Tibial nerve (tissue), 4 donors: Measurements from ENCODE around the gene TRIP13. TPM values are rescaled to one million over a fixed set of nuclear protein-coding genes. Genes with fewer than 3 reads are reported as not detected.

Experiments
- DNase-seq, 2 donors: peaks; one replicate each; pipeline ENCODE4 v3.0.0-alpha.2; 2019; ENCODE audit warnings: low spot score in 2 of 2
- H3K27ac ChIP-seq, 4 donors: fragments of 200-600 bp; sonication (generic) in 3 of 4; one replicate each; pipeline ENCODE4 v1.5.1; 2017 to 2019; ENCODE audit warnings: mild to moderate bottlenecking in 1 of 4
- H3K27me3 ChIP-seq, 2 donors: fragments of 200-600 bp; sonication (generic) in 1 of 2; one replicate each; pipeline versions ENCODE4 v1.5.1 to v1.6.0; 2017 to 2019
- H3K36me3 ChIP-seq, 3 donors: fragments of 200-600 bp; sonication (generic); one replicate each; pipeline ENCODE4 v1.5.1; 2018 to 2019
- H3K4me1 ChIP-seq, 4 donors: fragments of 200-600 bp; sonication (generic) in 3 of 4; one replicate each; pipeline ENCODE4 v1.5.1; 2017 to 2019
- H3K4me3 ChIP-seq, 4 donors: fragments of 200-600 bp; sonication (generic) in 3 of 4; one replicate each; pipeline ENCODE4 v1.5.1; 2017 to 2019; ENCODE audit warnings: mild to moderate bottlenecking in 1 of 4, moderate library complexity in 1 of 4
- H3K9me3 ChIP-seq, 4 donors: fragments of 200-600 bp; sonication (generic) in 3 of 4; one replicate each; pipeline ENCODE4 v1.5.1; 2017 to 2019
- EP300 ChIP-seq, 2 donors: sonication (generic); formaldehyde crosslinking; IDR thresholded peaks; one replicate each; pipeline ENCODE4 v1.6.1; 2017; ENCODE audit warnings: antibody characterized with exemption in 2 of 2, mild to moderate bottlenecking in 1 of 2
- POLR2A ChIP-seq, 2 donors: fragments of 450-650 bp; IDR thresholded peaks; one replicate each; pipeline ENCODE4 v1.6.1; 2017; ENCODE audit warnings: antibody characterized with exemption in 2 of 2, mild to moderate bottlenecking in 2 of 2, moderate library complexity in 2 of 2
- WGBS, 2 donors: methylation state at CpG; one replicate each; pipeline ENCODE4 v1.1.5; 2018; 5-methylcytosine and 5-hydroxymethylcytosine counted together
- total RNA-seq, 4 donors: library from RNA; depleted of rRNA; stranded (reverse); fragments of >200 nt; gene quantifications; one replicate each; pipeline ENCODE4 v1.1.0, GENCODE V29; 2016
- TF ChIP-seq, protein P1 (sequence below), 5 experiments: fragments of 200-600 bp in 3 of 5; fragments of 450-650 bp in 2 of 5; sonication (generic) in 3 of 5; IDR thresholded peaks; one replicate each; pipeline ENCODE4 v1.5.1; 2016 to 2019; ENCODE audit warnings: antibody characterized with exemption in 5 of 5, mild to moderate bottlenecking in 3 of 5, moderate library complexity in 2 of 5

Gene TRIP13
- total RNA-seq, 4 donors from 2014 or later = 0.30 to 1.3 (median 0.52) TPM

DNA sequence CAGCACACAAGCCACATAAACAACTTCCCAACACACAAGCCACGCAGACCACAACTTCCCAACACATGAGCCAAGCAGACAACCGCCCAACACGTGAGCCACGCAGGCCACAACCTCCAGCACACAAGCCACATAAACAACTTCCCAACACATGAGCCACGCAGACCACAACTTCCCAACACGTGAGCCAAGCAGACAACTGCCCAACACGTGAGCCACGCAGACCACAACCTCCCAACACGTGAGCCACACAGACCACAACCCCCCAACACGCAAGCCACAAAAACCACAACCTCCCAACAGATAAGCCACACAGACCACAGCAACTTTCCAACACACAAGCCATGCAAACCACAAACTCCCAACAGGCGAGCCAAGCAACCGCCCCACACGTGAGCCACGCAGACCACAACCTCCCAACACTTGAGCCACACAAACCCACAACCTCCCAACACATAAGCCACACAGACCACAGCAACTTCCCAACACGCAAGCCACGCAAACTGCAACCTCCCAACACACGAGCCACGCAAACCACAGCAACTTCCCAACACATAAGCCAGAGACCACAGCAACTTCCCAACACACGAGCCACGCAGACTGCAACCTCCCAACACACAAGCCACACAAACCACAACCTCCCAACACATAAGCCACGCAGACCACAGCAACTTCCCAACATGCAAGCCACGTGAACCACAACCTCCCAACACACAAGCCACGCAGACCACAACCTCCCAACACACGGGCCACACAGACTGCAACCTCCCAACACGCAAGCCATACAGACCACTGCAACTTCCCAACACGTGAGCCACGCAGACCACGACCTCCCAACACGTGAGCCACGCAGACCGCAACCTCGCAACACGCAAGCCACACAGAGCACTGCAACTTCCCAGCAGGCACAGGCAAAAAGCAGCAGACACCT lies 10.2 kb upstream of the TRIP13 start:
- no peak overlapping the region for H3K27ac ChIP-seq
- no peaks in the 10 kb centered on the region for H3K4me1 ChIP-seq
- no peak for DNase-seq
- WGBS, 2 donors = 89 to 91% methylated on average over 33 of the region's 33 CpGs
- H3K4me3 ChIP-seq = no peak overlapping the region
- peaks cover 0 to 80% (median 25%) of the 10 kb centered on the region in 3 donors for H3K36me3 ChIP-seq
- no peaks in the 10 kb centered on the region for H3K9me3 ChIP-seq
- TF ChIP-seq, protein P1, sequence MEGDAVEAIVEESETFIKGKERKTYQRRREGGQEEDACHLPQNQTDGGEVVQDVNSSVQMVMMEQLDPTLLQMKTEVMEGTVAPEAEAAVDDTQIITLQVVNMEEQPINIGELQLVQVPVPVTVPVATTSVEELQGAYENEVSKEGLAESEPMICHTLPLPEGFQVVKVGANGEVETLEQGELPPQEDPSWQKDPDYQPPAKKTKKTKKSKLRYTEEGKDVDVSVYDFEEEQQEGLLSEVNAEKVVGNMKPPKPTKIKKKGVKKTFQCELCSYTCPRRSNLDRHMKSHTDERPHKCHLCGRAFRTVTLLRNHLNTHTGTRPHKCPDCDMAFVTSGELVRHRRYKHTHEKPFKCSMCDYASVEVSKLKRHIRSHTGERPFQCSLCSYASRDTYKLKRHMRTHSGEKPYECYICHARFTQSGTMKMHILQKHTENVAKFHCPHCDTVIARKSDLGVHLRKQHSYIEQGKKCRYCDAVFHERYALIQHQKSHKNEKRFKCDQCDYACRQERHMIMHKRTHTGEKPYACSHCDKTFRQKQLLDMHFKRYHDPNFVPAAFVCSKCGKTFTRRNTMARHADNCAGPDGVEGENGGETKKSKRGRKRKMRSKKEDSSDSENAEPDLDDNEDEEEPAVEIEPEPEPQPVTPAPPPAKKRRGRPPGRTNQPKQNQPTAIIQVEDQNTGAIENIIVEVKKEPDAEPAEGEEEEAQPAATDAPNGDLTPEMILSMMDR (IDR thresholded peaks at IDR 0.05) = no peak
- no peak for TF ChIP-seq POLR2A (IDR thresholded peaks at IDR 0.05)
- no peak for TF ChIP-seq EP300 (IDR thresholded peaks at IDR 0.05)
- H3K27me3 ChIP-seq = no peaks in the 10 kb centered on the region

DNA sequence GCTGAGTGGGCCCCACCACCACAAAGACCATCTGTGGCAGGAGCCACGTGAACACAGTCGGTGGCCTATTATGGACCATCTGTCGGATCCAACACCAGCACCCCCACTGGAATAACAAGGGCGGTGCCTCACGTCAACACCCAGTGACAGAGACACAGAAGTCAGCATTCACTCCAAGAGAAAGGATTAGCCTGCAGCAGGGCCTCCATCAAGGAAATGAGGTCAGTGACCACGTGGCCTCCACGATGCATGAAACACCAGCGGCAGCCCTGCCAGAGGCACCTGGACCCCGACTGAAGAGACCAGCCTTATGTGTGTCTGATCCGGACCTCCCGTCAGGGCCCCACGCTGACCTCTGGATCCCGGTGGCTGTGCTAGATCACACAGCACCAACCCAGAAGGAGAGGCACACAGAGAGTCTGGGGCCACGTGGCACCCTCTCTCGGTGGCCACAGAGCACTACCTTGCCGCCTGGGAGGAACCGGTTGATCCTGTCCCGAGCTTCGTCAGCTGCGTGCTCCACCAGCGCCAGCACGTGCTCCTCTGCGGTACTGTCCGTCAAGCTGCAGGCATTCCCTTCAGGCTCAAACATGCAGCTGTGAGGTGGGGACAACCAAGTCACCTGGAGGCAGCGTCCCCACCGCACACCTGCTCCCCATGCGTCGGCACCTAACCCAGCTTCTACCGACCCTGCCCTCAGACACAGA lies 9.1 kb upstream of the TRIP13 start:
- TF ChIP-seq, protein P1 (IDR thresholded peaks at IDR 0.05) = no peak
- no peak for TF ChIP-seq EP300 (IDR thresholded peaks at IDR 0.05)
- TF ChIP-seq POLR2A (IDR thresholded peaks at IDR 0.05) = no peak
- Histone ChIP-seq H3K27ac (no peak overlapping the region), H3K27me3 (no peaks in the 10 kb centered on the region), H3K4me3 (no peak overlapping the region), H3K36me3 (peaks cover 0 to 83% (median 26%) of the 10 kb centered on the region in 3 donors), H3K4me1 (no peaks in the 10 kb centered on the region), H3K9me3 (no peaks in the 10 kb centered on the region)
- 92 to 95% methylated on average over 23 to 29 of the region's 29 CpGs for WGBS, 2 donors
- no peak for DNase-seq

DNA sequence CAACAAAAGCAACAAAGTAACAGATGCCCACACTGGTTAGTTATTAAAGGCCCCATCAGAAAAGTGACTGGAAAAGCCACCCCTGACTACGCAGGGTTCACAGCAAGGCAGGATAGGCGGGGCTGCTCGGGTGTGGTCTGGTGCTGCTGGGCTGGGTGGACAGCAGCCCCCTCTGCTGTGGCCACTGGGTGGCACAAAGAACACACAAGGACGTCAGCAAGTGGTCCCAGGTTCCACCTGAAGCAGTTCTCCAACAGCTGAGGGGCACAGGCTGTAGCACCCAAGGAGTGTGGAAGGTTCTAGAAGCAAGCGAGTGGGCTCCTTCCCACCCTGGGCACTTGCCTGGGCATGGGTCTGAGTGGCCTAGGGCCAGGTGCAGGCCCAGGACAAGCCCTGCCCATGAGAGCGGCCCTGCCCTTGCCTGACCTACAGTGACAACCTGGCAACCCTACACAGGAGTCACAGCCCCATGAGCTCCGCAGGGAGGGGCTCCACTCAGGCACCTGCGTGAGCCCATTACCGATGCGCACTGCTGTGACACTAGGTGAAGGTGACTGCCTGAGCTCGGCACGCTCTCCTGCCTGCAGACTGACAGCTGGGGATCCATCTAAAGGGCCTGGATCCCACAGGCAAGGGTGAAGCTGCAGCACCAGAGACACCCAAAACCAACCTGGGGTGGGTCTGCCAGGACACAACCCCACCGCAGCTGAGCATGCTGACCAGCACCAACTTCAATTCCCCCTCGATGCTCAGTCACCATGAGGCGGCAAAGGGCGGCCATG lies 8.1 kb upstream of the TRIP13 start:
- WGBS, 2 donors = 86 to 89% methylated on average over 12 to 16 of the region's 16 CpGs
- TF ChIP-seq, protein P1 (IDR thresholded peaks at IDR 0.05) = no peak
- TF ChIP-seq POLR2A (IDR thresholded peaks at IDR 0.05) (no peak), EP300 (IDR thresholded peaks at IDR 0.05) (no peak)
- H3K36me3 ChIP-seq = peaks cover 0 to 92% (median 31%) of the 10 kb centered on the region in 3 donors
- no peak overlapping the region for H3K4me3 ChIP-seq
- no peak overlapping the region for H3K27ac ChIP-seq
- H3K9me3 ChIP-seq = no peaks in the 10 kb centered on the region
- no peaks in the 10 kb centered on the region for H3K27me3 ChIP-seq
- no peak for DNase-seq
- no peaks in the 10 kb centered on the region for H3K4me1 ChIP-seq

DNA sequence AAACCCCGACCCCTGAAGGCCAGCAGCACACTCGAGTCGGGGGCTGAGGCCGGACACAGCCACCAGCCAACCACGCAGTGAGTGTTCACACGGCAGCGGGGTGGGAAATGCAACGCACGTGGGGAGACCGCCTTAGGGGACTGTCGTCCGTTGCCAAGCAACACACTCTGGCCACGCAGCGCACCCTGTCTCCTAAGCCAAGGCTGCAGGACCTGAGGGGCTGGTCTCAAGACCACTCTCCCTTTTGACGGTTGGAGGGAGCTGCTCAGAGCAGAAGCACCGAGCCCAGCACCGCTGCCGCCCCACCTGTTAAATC lies 7.6 kb upstream of the TRIP13 start:
- peaks cover 0 to 97% (median 31%) of the 10 kb centered on the region in 3 donors for H3K36me3 ChIP-seq
- TF ChIP-seq POLR2A (IDR thresholded peaks at IDR 0.05) = no peak
- TF ChIP-seq EP300 (IDR thresholded peaks at IDR 0.05) = no peak
- TF ChIP-seq, protein P1 (IDR thresholded peaks at IDR 0.05) = no peak
- WGBS, 2 donors = 88 to 89% methylated on average over 14 to 18 of the region's 18 CpGs
- H3K4me1 ChIP-seq = peaks cover 0 to 1% (median 0%) of the 10 kb centered on the region in 4 donors
- H3K27me3 ChIP-seq = no peaks in the 10 kb centered on the region
- no peak overlapping the region for H3K27ac ChIP-seq
- no peaks in the 10 kb centered on the region for H3K9me3 ChIP-seq
- no peak overlapping the region for H3K4me3 ChIP-seq
- DNase-seq = no peak
